Tibial nerve (tissue), 4 donors: ENCODE measurements around the gene TNRC18. TPM values are rescaled to one million over a fixed set of nuclear protein-coding genes. Genes with fewer than 3 reads are reported as not detected.

Experiments used
- DNase-seq, 2 donors: peaks; one replicate each; pipeline ENCODE4 v3.0.0-alpha.2; 2019; ENCODE audit warnings: low spot score in 2 of 2
- H3K27ac ChIP-seq, 4 donors: fragments of 200-600 bp; sonication (generic) in 3 of 4; one replicate each; pipeline ENCODE4 v1.5.1; 2017 to 2019; ENCODE audit warnings: mild to moderate bottlenecking in 1 of 4
- H3K27me3 ChIP-seq, 2 donors: fragments of 200-600 bp; sonication (generic) in 1 of 2; one replicate each; pipeline versions ENCODE4 v1.5.1 to v1.6.0; 2017 to 2019
- H3K36me3 ChIP-seq, 3 donors: fragments of 200-600 bp; sonication (generic); one replicate each; pipeline ENCODE4 v1.5.1; 2018 to 2019
- H3K4me1 ChIP-seq, 4 donors: fragments of 200-600 bp; sonication (generic) in 3 of 4; one replicate each; pipeline ENCODE4 v1.5.1; 2017 to 2019
- H3K4me3 ChIP-seq, 4 donors: fragments of 200-600 bp; sonication (generic) in 3 of 4; one replicate each; pipeline ENCODE4 v1.5.1; 2017 to 2019; ENCODE audit warnings: mild to moderate bottlenecking in 1 of 4, moderate library complexity in 1 of 4
- H3K9me3 ChIP-seq, 4 donors: fragments of 200-600 bp; sonication (generic) in 3 of 4; one replicate each; pipeline ENCODE4 v1.5.1; 2017 to 2019
- EP300 ChIP-seq, 2 donors: sonication (generic); formaldehyde crosslinking; IDR thresholded peaks; one replicate each; pipeline ENCODE4 v1.6.1; 2017; ENCODE audit warnings: antibody characterized with exemption in 2 of 2, mild to moderate bottlenecking in 1 of 2
- POLR2A ChIP-seq, 2 donors: fragments of 450-650 bp; IDR thresholded peaks; one replicate each; pipeline ENCODE4 v1.6.1; 2017; ENCODE audit warnings: antibody characterized with exemption in 2 of 2, mild to moderate bottlenecking in 2 of 2, moderate library complexity in 2 of 2
- WGBS, 2 donors: methylation state at CpG; one replicate each; pipeline ENCODE4 v1.1.5; 2018; 5-methylcytosine and 5-hydroxymethylcytosine counted together
- total RNA-seq, 4 donors: library from RNA; depleted of rRNA; stranded (reverse); fragments of >200 nt; gene quantifications; one replicate each; pipeline ENCODE4 v1.1.0, GENCODE V29; 2016
- TF ChIP-seq, protein P1 (sequence below), 5 experiments: fragments of 200-600 bp in 3 of 5; fragments of 450-650 bp in 2 of 5; sonication (generic) in 3 of 5; IDR thresholded peaks; one replicate each; pipeline ENCODE4 v1.5.1; 2016 to 2019; ENCODE audit warnings: antibody characterized with exemption in 5 of 5, mild to moderate bottlenecking in 3 of 5, moderate library complexity in 2 of 5

TNRC18 gene
- total RNA-seq, 4 donors from 2014 or later, result 76.9 to 241 (median 147) TPM

DNA sequence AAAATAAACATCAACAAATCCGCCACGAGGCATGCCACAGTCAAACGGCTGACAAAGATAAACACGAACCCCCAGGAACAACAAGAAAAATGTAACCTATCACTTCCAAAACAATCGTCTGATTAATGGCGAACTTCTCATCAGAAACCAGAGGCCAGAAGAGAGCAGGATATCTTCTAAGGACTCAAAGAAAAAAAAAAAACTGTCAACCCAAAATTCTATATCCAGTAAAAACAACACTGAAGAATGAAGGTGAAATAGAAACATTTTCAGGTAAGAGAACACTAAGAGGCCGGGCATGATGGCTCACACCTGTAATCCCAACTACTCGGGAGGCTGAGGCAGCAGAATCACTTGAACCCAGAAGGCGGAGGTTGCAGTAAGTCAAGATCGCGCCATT lies 86.6 kb downstream of the TNRC18 start:
- H3K9me3 ChIP-seq, result peaks cover 0 to 45% (median 7%) of the 10 kb centered on the region in 4 donors
- no peaks in the 10 kb centered on the region for H3K27me3 ChIP-seq
- H3K27ac ChIP-seq, result no peak overlapping the region
- peaks cover 6 to 99% (median 23%) of the 10 kb centered on the region in 3 donors for H3K36me3 ChIP-seq
- H3K4me1 ChIP-seq, result no peaks in the 10 kb centered on the region
- DNase-seq, result no peak
- WGBS, 2 donors, result 91 to 96% methylated on average over 11 of the region's 11 CpGs
- H3K4me3 ChIP-seq, result no peak overlapping the region
- no peak for TF ChIP-seq EP300 (IDR thresholded peaks at IDR 0.05)
- TF ChIP-seq, protein P1, sequence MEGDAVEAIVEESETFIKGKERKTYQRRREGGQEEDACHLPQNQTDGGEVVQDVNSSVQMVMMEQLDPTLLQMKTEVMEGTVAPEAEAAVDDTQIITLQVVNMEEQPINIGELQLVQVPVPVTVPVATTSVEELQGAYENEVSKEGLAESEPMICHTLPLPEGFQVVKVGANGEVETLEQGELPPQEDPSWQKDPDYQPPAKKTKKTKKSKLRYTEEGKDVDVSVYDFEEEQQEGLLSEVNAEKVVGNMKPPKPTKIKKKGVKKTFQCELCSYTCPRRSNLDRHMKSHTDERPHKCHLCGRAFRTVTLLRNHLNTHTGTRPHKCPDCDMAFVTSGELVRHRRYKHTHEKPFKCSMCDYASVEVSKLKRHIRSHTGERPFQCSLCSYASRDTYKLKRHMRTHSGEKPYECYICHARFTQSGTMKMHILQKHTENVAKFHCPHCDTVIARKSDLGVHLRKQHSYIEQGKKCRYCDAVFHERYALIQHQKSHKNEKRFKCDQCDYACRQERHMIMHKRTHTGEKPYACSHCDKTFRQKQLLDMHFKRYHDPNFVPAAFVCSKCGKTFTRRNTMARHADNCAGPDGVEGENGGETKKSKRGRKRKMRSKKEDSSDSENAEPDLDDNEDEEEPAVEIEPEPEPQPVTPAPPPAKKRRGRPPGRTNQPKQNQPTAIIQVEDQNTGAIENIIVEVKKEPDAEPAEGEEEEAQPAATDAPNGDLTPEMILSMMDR (IDR thresholded peaks at IDR 0.05), result no peak
- TF ChIP-seq POLR2A (IDR thresholded peaks at IDR 0.05), result no peak

DNA sequence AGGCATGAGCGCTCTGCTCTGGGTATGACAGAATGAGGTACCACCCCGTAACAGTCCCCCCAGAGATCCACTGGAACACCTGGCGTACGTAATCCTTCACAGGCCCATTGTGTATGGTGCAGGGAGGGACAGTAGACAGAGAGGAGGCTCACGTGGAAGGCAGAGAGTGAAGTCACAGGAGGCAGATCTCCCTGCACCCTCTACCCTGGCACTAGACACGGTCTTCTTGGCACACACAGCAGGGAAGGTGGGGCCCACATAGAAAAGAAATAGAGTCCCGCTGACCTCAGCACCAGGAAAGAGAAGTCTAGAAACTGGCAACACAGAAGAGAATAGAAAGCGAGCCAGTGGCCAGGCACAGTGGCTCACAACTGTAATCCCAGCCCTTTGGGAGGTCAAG lies 89.0 kb downstream of the TNRC18 start:
- peaks cover 0 to 28% (median 7%) of the 10 kb centered on the region in 4 donors for H3K9me3 ChIP-seq
- peaks cover 12 to 99% (median 22%) of the 10 kb centered on the region in 3 donors for H3K36me3 ChIP-seq
- H3K4me3 ChIP-seq, result no peak overlapping the region
- 86 to 88% methylated on average over 8 of the region's 8 CpGs for WGBS, 2 donors
- TF ChIP-seq, protein P1 (IDR thresholded peaks at IDR 0.05), result no peak
- TF ChIP-seq EP300 (IDR thresholded peaks at IDR 0.05) (no peak), POLR2A (IDR thresholded peaks at IDR 0.05) (no peak)
- no peak overlapping the region for H3K27ac ChIP-seq
- H3K27me3 ChIP-seq, result no peaks in the 10 kb centered on the region
- no peaks in the 10 kb centered on the region for H3K4me1 ChIP-seq
- DNase-seq, result no peak

DNA sequence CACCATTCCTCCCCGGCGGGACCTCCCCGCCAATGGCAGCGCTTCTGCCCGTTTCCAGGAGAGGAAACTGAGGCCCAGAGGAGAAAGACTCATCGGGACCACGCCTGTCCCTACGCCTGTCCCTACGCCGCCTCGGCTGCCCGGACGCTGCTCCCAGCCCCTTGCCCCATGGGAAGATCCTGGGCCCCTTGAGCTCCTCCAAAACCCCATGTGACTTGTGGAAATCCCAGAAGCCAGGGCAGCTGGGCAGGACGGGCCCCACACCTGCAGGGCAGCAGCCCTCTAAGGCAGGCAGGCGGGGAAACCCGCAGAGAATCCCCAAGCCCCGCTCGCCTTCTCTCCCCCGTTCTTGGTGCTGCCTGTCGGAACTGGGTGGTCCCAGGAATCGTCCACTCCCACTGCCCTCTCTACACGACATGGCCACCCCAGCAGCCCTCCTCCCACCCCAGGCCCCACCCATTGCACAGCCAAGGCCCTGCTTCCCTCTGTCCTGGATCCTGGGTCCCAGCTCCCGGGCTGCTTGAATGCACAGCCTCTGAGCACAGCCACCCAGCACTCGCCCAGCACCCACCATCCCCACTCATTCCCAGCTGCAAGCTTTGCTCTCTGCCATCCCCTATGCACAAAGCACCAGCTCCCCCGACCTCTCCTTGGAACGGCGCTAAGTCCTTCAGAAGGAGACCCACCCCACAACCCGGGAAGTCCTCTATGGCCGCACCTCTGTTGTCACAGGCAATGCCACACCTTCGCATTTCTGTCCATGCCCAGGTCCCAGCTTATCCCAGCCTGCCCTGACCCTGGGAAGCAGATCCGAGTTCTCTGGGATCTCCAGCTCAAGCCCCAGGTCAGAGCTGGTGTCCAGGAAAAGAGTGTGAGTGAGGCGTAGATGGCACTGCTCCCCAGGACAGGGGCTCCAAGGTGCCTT lies 90.3 kb downstream of the TNRC18 start:
- no peak for TF ChIP-seq POLR2A (IDR thresholded peaks at IDR 0.05)
- no peak for TF ChIP-seq EP300 (IDR thresholded peaks at IDR 0.05)
- TF ChIP-seq, protein P1 (IDR thresholded peaks at IDR 0.05), result no peak
- no peaks in the 10 kb centered on the region for H3K27me3 ChIP-seq
- WGBS, 2 donors, result 89 to 90% methylated on average over 32 of the region's 32 CpGs
- no peak for DNase-seq
- no peak overlapping the region for H3K4me3 ChIP-seq
- peaks cover 0 to 25% (median 7%) of the 10 kb centered on the region in 4 donors for H3K9me3 ChIP-seq
- peaks cover 12 to 98% (median 22%) of the 10 kb centered on the region in 3 donors for H3K36me3 ChIP-seq
- no peak overlapping the region for H3K27ac ChIP-seq
- no peaks in the 10 kb centered on the region for H3K4me1 ChIP-seq

DNA sequence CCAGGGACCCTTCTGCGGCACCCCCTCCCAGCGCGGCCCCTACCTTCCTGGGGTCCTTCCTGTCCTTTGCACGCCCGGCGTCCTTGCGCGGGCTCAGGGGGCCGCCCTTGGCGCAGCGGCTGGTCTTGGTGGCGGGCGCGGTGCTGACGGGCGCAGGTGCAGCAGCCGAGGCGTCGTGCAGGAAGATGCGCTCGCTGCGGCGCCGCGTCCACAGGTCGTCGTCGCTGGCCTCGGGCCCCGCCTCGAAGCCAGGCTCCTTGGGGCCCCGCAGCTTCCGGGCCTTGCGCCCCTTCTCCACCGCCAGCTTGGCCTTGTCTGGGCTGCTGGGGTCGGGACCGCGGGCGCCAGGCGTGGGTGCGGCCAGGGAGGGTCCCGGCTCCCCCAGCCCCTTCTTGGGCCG lies 91.1 kb downstream of the TNRC18 start:
- Histone ChIP-seq H3K4me3 (no peak overlapping the region), H3K9me3 (peaks cover 0 to 17% (median 6%) of the 10 kb centered on the region in 4 donors), H3K36me3 (peaks cover 12 to 98% (median 20%) of the 10 kb centered on the region in 3 donors), H3K27me3 (no peaks in the 10 kb centered on the region), H3K27ac (no peak overlapping the region), H3K4me1 (no peaks in the 10 kb centered on the region)
- TF ChIP-seq, protein P1 (IDR thresholded peaks at IDR 0.05), result no peak
- TF ChIP-seq POLR2A (IDR thresholded peaks at IDR 0.05) (no peak), EP300 (IDR thresholded peaks at IDR 0.05) (no peak)
- DNase-seq, result no peak
- 86 to 88% methylated on average over 29 to 40 of the region's 43 CpGs for WGBS, 2 donors

DNA sequence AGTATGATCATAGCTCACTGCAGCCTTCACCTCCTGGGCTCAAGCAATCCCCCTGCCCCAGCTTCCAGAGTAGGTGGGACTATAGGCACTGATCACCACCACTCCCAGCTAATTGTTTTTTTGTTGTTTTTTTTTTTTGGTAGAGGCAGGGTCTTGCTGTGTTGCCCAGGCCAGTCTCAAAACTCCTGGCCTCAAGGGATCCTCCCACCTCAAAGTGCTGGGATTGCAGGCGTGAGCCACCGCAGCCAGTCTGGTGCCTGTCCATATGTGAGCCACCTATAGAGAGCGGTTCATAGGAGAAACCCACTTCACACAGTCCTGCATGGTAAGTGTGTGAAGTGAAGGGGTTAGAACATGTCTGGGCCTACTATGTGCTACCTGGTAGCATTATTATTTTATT lies 93.3 kb downstream of the TNRC18 start:
- no peaks in the 10 kb centered on the region for H3K4me1 ChIP-seq
- WGBS, 2 donors, result 100% methylated on average over 3 of the region's 3 CpGs
- no peaks in the 10 kb centered on the region for H3K9me3 ChIP-seq
- peaks cover 6 to 87% (median 7%) of the 10 kb centered on the region in 3 donors for H3K36me3 ChIP-seq
- H3K27ac ChIP-seq, result no peak overlapping the region
- no peaks in the 10 kb centered on the region for H3K27me3 ChIP-seq
- H3K4me3 ChIP-seq, result no peak overlapping the region
- DNase-seq, result no peak
- TF ChIP-seq POLR2A (IDR thresholded peaks at IDR 0.05), result no peak
- TF ChIP-seq, protein P1 (IDR thresholded peaks at IDR 0.05), result no peak
- no peak for TF ChIP-seq EP300 (IDR thresholded peaks at IDR 0.05)
